HepG2 (cell line): Measurements from ENCODE around the gene TJP1. TPM values are rescaled to one million over a fixed set of nuclear protein-coding genes. Genes with fewer than 3 reads are reported as not detected.

ENCODE experiments used
- ADNP ChIP-seq: sonication (generic); formaldehyde crosslinking; IDR thresholded peaks from 2 replicates; pipeline ENCODE4 v1.4.0; 2020; ENCODE audit warnings: missing genetic modification reagents
- ATF4 ChIP-seq, 2 experiments: fragments of 450-650 bp in 1 of 2; sonication (generic) in 1 of 2; formaldehyde crosslinking; IDR thresholded peaks; 2 replicates each; pipeline versions ENCODE4 v1.5.0 to v1.8.0; 2020 to 2022; ENCODE audit warnings: mild to moderate bottlenecking in 1 of 2, missing genetic modification reagents in 1 of 2
- EP300 ChIP-seq, 3 experiments: sonication (generic) in 1 of 3; formaldehyde crosslinking in 1 of 3; IDR thresholded peaks; 2 replicates each; pipeline versions ENCODE4 v1.5.1 to v1.6.1; 2011 to 2020; ENCODE audit warnings: low read depth in 2 of 3, low read length in 2 of 3, borderline replicate concordance in 1 of 3, improper control_type of control experiment in 1 of 3, mild to moderate bottlenecking in 1 of 3, missing genetic modification reagents in 1 of 3, moderate library complexity in 1 of 3
- FOXC1 ChIP-seq: sonication (generic); formaldehyde crosslinking; IDR thresholded peaks from 2 replicates; pipeline ENCODE4 v1.8.0; 2022; ENCODE audit warnings: mild to moderate bottlenecking, missing genetic modification reagents, borderline replicate concordance
- HMG20A ChIP-seq: IDR thresholded peaks from 2 replicates; pipeline ENCODE4 v1.6.1; 2016; ENCODE audit warnings: borderline replicate concordance
- KDM2A ChIP-seq: sonication (generic); formaldehyde crosslinking; IDR thresholded peaks from 2 replicates; pipeline ENCODE4 v1.4.0; 2020; ENCODE audit warnings: low read depth, missing genetic modification reagents, borderline replicate concordance
- LRRFIP1 ChIP-seq: sonication (generic); formaldehyde crosslinking; conservative IDR thresholded peaks from 2 replicates; pipeline ENCODE4 v1.4.0; 2020; ENCODE audit warnings: missing genetic modification reagents
- MYC ChIP-seq: sonication (generic); formaldehyde crosslinking; IDR thresholded peaks from 2 replicates; pipeline ENCODE4 v1.9.0; 2021; ENCODE audit warnings: missing genetic modification reagents, borderline replicate concordance
- NCOA2 ChIP-seq: sonication (generic); formaldehyde crosslinking; IDR thresholded peaks from 2 replicates; pipeline ENCODE4 v1.8.0; 2022; ENCODE audit warnings: inconsistent platforms
- NR2F1 ChIP-seq, 2 experiments: fragments of 450-650 bp in 1 of 2; formaldehyde crosslinking in 1 of 2; IDR thresholded peaks; 2 replicates each; pipeline versions ENCODE4 v1.5.0 to v1.6.1; 2016 to 2020; ENCODE audit warnings: mild to moderate bottlenecking in 1 of 2, missing compliant biosample characterization in 1 of 2, missing genetic modification reagents in 1 of 2, moderate library complexity in 1 of 2
- NR2F6 ChIP-seq, 2 experiments: IDR thresholded peaks; 2 replicates each; pipeline ENCODE4 v1.6.1; 2016; ENCODE audit warnings: antibody characterized with exemption in 1 of 2, mild to moderate bottlenecking in 1 of 2
- PRDM15 ChIP-seq: sonication (generic); formaldehyde crosslinking; IDR thresholded peaks from 2 replicates; pipeline ENCODE4 v1.4.0; 2020; ENCODE audit warnings: missing genetic modification reagents
- RXRA ChIP-seq: sonication (generic); formaldehyde crosslinking; IDR thresholded peaks from 2 replicates; pipeline ENCODE4 v1.5.1; 2020; ENCODE audit warnings: missing genetic modification reagents
- SKI ChIP-seq: fragments of 450-650 bp; IDR thresholded peaks from one replicate; pipeline ENCODE4 v1.6.1; 2018; ENCODE audit warnings: mild to moderate bottlenecking; ENCODE audit not compliant: partially characterized antibody
- SOX5 ChIP-seq: IDR thresholded peaks from 2 replicates; pipeline ENCODE4 v1.6.1; 2016; ENCODE audit warnings: borderline replicate concordance
- TCF7 ChIP-seq: sonication (generic); IDR thresholded peaks from 2 replicates; pipeline ENCODE4 v1.6.1; 2016; ENCODE audit warnings: antibody characterized with exemption, low read depth
- TEAD2 ChIP-seq: sonication (generic); formaldehyde crosslinking; IDR thresholded peaks from 2 replicates; pipeline ENCODE4 v1.9.0; 2021; ENCODE audit warnings: missing genetic modification reagents
- ZNF10 ChIP-seq: sonication (generic); formaldehyde crosslinking; IDR thresholded peaks from 2 replicates; pipeline ENCODE4 v1.4.0; 2020; ENCODE audit warnings: mild to moderate bottlenecking, low read depth, missing genetic modification reagents, borderline replicate concordance
- ZNF580 ChIP-seq: IDR thresholded peaks from 2 replicates; pipeline ENCODE4 v1.6.1; 2016; ENCODE audit warnings: low read depth, borderline replicate concordance
- ZNF652 ChIP-seq: IDR thresholded peaks from 2 replicates; pipeline ENCODE4 v1.6.1; 2016; ENCODE audit warnings: low read depth, borderline replicate concordance
- ZNF678 ChIP-seq: sonication (generic); formaldehyde crosslinking; IDR thresholded peaks from 2 replicates; pipeline ENCODE4 v1.4.0; 2020; ENCODE audit warnings: mild to moderate bottlenecking, missing genetic modification reagents
- polyA plus RNA-seq, 8 experiments: library from polyadenylated mRNA; depleted of rRNA in 3 of 8; stranded (reverse) in 7 of 8; unstranded in 1 of 8; fragments of >200 nt; fragmentation: Illumina TruSeq in 4 of 8; extraction: Trizol in 4 of 8; gene quantifications; 2 replicates each; pipeline versions ENCODE4 v1.2.1 to v1.2.3, GENCODE V29; 2011 to 2016; ENCODE audit warnings: low read depth in 4 of 8, missing spikeins in 1 of 8, mixed read lengths in 1 of 8; ENCODE audit not compliant: insufficient read depth in 1 of 8
- total RNA-seq, 5 experiments: library from RNA; depleted of rRNA; stranded (reverse); fragments of >200 nt; fragmentation: Illumina TruSeq; extraction: Trizol; gene quantifications; 2 replicates each; pipeline ENCODE4 v1.2.3, GENCODE V29; 2016; ENCODE audit warnings: low read depth in 1 of 5

Gene TJP1
- total and polyA plus RNA-seq, 2 of the 13 experiments (the other 11 are each of a cell fraction or from before 2014, with no cell fraction given), result 25.9 to 27.1 TPM

- TF ChIP-seq EP300 (IDR thresholded peaks at IDR 0.05; ENCODE audit: low read depth in 2 of 2, low read length in 2 of 2) (peak in 1 of 2 experiments; percentile 60; a peak in 1 of 4 replicates), EP300 (CRISPR knock-in tag; IDR thresholded peaks at IDR 0.05; ENCODE audit: borderline replicate concordance) (no peak; the same call in 1 of the 2 replicates), ZNF10 (CRISPR knock-in tag) (no peak), FOXC1 (no peak), ADNP (CRISPR knock-in tag) (no peak), LRRFIP1 (CRISPR knock-in tag) (no peak), ZNF652 (CRISPR knock-in tag) (peak; percentile 20; the same call in 1 of the 2 replicates), HMG20A (CRISPR knock-in tag) (peak; percentile 62; the same call in 1 of the 2 replicates), ZNF678 (CRISPR knock-in tag) (no peak), NCOA2 (CRISPR knock-in tag) (peak; percentile 50), NR2F1 (CRISPR knock-in tag; IDR thresholded peaks at IDR 0.05) (peak; percentile 45 to 85; a peak in 3 of 4 replicates), NR2F6 (IDR thresholded peaks at IDR 0.05) (peak; percentile 80), NR2F6 (CRISPR knock-in tag; IDR thresholded peaks at IDR 0.05) (peak; percentile 78), TCF7 (peak; percentile 81), ATF4 (CRISPR knock-in tag; IDR thresholded peaks at IDR 0.05) (no peak), MYC (CRISPR knock-in tag) (no peak), PRDM15 (no peak), KDM2A (CRISPR knock-in tag) (no peak), RXRA (CRISPR knock-in tag) (peak; percentile 36; the same call in 1 of the 2 replicates), ZNF580 (CRISPR knock-in tag) (no peak), SOX5 (peak; percentile 37; the same call in 1 of the 2 replicates), SKI (peak; percentile 17), TEAD2 (CRISPR knock-in tag) (no peak)
These were observed 85.6 kb downstream of the TJP1 start (continued) for GRCh38 chr15:29736744-29737020.
